GM23338 (cell line): Measurements from ENCODE around the gene TSPO2. TPM values are rescaled to one million over a fixed set of nuclear protein-coding genes. Genes with fewer than 3 reads are reported as not detected.

Experiments used
- ATAC-seq: fragments of 200-7000 bp; cut with Tn5 transposase; 3 replicates; pipeline ENCODE4 v1.9.1; 2020
- DNase-seq: peaks from one replicate; pipeline ENCODE4 v3.0.0-alpha.2; 2015; ENCODE audit warnings: low spot score
- H2AFZ ChIP-seq: fragments of 200-600 bp; sonication (generic); 2 replicates; pipeline ENCODE4 v1.8.0; 2016; ENCODE audit warnings: antibody characterized with exemption, mild to moderate bottlenecking, moderate library complexity
- H3F3A ChIP-seq: fragments of 200-600 bp; sonication (generic); replicated peaks from 2 replicates; pipeline ENCODE4 v1.8.0; 2017; ENCODE audit warnings: antibody characterized with exemption, mixed run types, low read depth
- H3K27ac ChIP-seq: fragments of 200-600 bp; sonication (generic); 2 replicates; pipeline ENCODE4 v1.6.1; 2016; ENCODE audit warnings: low read depth
- H3K27me3 ChIP-seq: fragments of 200-600 bp; sonication (generic); 2 replicates; pipeline ENCODE4 v1.8.0; 2016; ENCODE audit warnings: mild to moderate bottlenecking, mixed run types, moderate library complexity; ENCODE audit not compliant: insufficient read depth
- H3K36me3 ChIP-seq: fragments of 200-600 bp; sonication (generic); 2 replicates; pipeline ENCODE4 v1.8.0; 2016; ENCODE audit warnings: mild to moderate bottlenecking; ENCODE audit not compliant: insufficient read depth
- H3K4me1 ChIP-seq: fragments of 200-600 bp; sonication (generic); 2 replicates; pipeline ENCODE4 v1.8.0; 2016; ENCODE audit warnings: mild to moderate bottlenecking, moderate library complexity; ENCODE audit not compliant: insufficient read depth
- H3K4me2 ChIP-seq: fragments of 200-600 bp; sonication (generic); 2 replicates; pipeline ENCODE4 v1.7.1; 2017; ENCODE audit warnings: mixed run types
- H3K4me3 ChIP-seq: fragments of 200-600 bp; sonication (generic); 2 replicates; pipeline ENCODE4 v1.6.1; 2016; ENCODE audit warnings: mixed run types
- H3K79me2 ChIP-seq: fragments of 200-600 bp; sonication (generic); replicated peaks from 2 replicates; pipeline ENCODE4 v1.8.0; 2017; ENCODE audit warnings: mild to moderate bottlenecking; ENCODE audit not compliant: insufficient read depth
- H3K9me2 ChIP-seq: fragments of 200-600 bp; sonication (generic); 2 replicates; pipeline ENCODE4 v1.8.0; 2017; ENCODE audit not compliant: insufficient read depth
- H4K20me1 ChIP-seq: fragments of 200-600 bp; sonication (generic); replicated peaks from 2 replicates; pipeline ENCODE4 v1.8.0; 2017; ENCODE audit warnings: mild to moderate bottlenecking; ENCODE audit not compliant: insufficient read depth
- H3K27ac Mint-ChIP-seq: 2 replicates; pipeline ENCODE4 v1.8.0; 2020; ENCODE audit warnings: inconsistent platforms, mild to moderate bottlenecking, moderate library complexity, mixed read lengths
- H3K27me3 Mint-ChIP-seq: 3 replicates; pipeline ENCODE4 v1.8.0; 2022; ENCODE audit warnings: low read depth, mild to moderate bottlenecking, moderate library complexity, mixed read lengths, inconsistent platforms; ENCODE audit not compliant: insufficient read depth, poor library complexity
- H3K36me3 Mint-ChIP-seq: 3 replicates; pipeline ENCODE4 v1.8.0; 2021; ENCODE audit warnings: low read depth, mild to moderate bottlenecking, inconsistent platforms, moderate library complexity, mixed read lengths
- H3K4me1 Mint-ChIP-seq: 3 replicates; pipeline ENCODE4 v1.8.0; 2020; ENCODE audit warnings: mild to moderate bottlenecking, inconsistent platforms, mixed read lengths
- H3K4me3 Mint-ChIP-seq: 3 replicates; pipeline ENCODE4 v1.8.0; 2021; ENCODE audit warnings: moderate library complexity, mild to moderate bottlenecking, inconsistent platforms, mixed read lengths
- H3K9me3 Mint-ChIP-seq: 3 replicates; pipeline ENCODE4 v1.8.0; 2020; ENCODE audit warnings: moderate library complexity, mild to moderate bottlenecking, inconsistent platforms, mixed read lengths
- CREB1 ChIP-seq: fragments of 250-450 bp; sonication (Bioruptor Pico); IDR thresholded peaks from 2 replicates; pipeline ENCODE4 v1.5.0; 2020; ENCODE audit warnings: low read depth, mild to moderate bottlenecking, moderate library complexity
- EZH2 ChIP-seq: fragments of 200-600 bp; sonication (generic); IDR thresholded peaks from one replicate; pipeline ENCODE4 v1.8.0; 2017; ENCODE audit warnings: antibody characterized with exemption, mild to moderate bottlenecking, low read depth; ENCODE audit not compliant: unreplicated experiment
- JUNB ChIP-seq: IDR thresholded peaks from one replicate; pipeline ENCODE4 v1.6.1; 2016; ENCODE audit warnings: antibody characterized with exemption; ENCODE audit not compliant: unreplicated experiment
- POLR2AphosphoS5 ChIP-seq: IDR thresholded peaks from 2 replicates; pipeline ENCODE4 v1.6.1; 2016; ENCODE audit warnings: antibody characterized with exemption, low read depth
- REST ChIP-seq: IDR thresholded peaks from one replicate; pipeline ENCODE4 v1.6.1; 2018; ENCODE audit warnings: antibody characterized with exemption; ENCODE audit not compliant: unreplicated experiment
- polyA plus RNA-seq: library from polyadenylated mRNA; unstranded; fragments of >200 nt; fragmentation: Nextera tagmentation; extraction: Ambion mirVana; gene quantifications from 2 replicates; pipeline ENCODE4 v1.2.1, GENCODE V29; 2016
- total RNA-seq: library from RNA; depleted of rRNA; stranded (reverse); fragments of >200 nt; shearing (Covaris generic); gene quantifications from 2 replicates; pipeline ENCODE4 v1.2.3, GENCODE V29; 2014
- TF ChIP-seq, protein P1 (sequence below), 2 experiments: fragments of 200-600 bp in 1 of 2; sonication (generic) in 1 of 2; conservative IDR thresholded peaks; 2 replicates each; pipeline versions ENCODE4 v1.5.1 to v1.6.1; 2016 to 2017; ENCODE audit warnings: antibody characterized with exemption in 2 of 2, low read depth in 2 of 2, mild to moderate bottlenecking in 2 of 2, moderate library complexity in 1 of 2
- TF ChIP-seq, protein P2 (sequence below): fragments of 250-450 bp; sonication (Bioruptor Pico); IDR thresholded peaks from 2 replicates; pipeline ENCODE4 v1.5.0; 2020; ENCODE audit warnings: mild to moderate bottlenecking, moderate library complexity
- TF ChIP-seq, protein P3 (sequence below): IDR thresholded peaks from 2 replicates; pipeline ENCODE4 v1.6.1; 2016; ENCODE audit warnings: antibody characterized with exemption

Gene TSPO2
- total and polyA plus RNA-seq, 2 experiments from 2014 or later: 0.31 TPM; not detected in 1

- H2AFZ ChIP-seq: peak overlapping the region; percentile 88
- peak overlapping the region; percentile 52; the same call in 1 of the 2 replicates for H3K27ac Mint-ChIP-seq
- H3K27me3 Mint-ChIP-seq: peaks cover 17% of the 10 kb centered on the region
- no peaks in the 10 kb centered on the region; the same call in 2 of the 3 replicates for H3K36me3 Mint-ChIP-seq
- no peaks in the 10 kb centered on the region for H4K20me1 ChIP-seq
- peak; percentile 85 for ATAC-seq
- peak overlapping the region; percentile 58 for H3K4me3 ChIP-seq
- DNase-seq: peak; percentile 88
- no peaks in the 10 kb centered on the region for H3K9me3 Mint-ChIP-seq
- H3K4me3 Mint-ChIP-seq: peak overlapping the region; percentile 71
- TF ChIP-seq, protein P1, sequence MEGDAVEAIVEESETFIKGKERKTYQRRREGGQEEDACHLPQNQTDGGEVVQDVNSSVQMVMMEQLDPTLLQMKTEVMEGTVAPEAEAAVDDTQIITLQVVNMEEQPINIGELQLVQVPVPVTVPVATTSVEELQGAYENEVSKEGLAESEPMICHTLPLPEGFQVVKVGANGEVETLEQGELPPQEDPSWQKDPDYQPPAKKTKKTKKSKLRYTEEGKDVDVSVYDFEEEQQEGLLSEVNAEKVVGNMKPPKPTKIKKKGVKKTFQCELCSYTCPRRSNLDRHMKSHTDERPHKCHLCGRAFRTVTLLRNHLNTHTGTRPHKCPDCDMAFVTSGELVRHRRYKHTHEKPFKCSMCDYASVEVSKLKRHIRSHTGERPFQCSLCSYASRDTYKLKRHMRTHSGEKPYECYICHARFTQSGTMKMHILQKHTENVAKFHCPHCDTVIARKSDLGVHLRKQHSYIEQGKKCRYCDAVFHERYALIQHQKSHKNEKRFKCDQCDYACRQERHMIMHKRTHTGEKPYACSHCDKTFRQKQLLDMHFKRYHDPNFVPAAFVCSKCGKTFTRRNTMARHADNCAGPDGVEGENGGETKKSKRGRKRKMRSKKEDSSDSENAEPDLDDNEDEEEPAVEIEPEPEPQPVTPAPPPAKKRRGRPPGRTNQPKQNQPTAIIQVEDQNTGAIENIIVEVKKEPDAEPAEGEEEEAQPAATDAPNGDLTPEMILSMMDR (conservative IDR thresholded peaks at IDR 0.05; ENCODE audit: low read depth in 2 of 2): peak; percentile 92 to 98
- TF ChIP-seq JUNB: no peak
- no peak for TF ChIP-seq EZH2
- TF ChIP-seq REST: no peak
- TF ChIP-seq CREB1 (CRISPR knock-in tag): peak; percentile 36
- TF ChIP-seq POLR2AphosphoS5: peak; percentile 26
- TF ChIP-seq, protein P2, sequence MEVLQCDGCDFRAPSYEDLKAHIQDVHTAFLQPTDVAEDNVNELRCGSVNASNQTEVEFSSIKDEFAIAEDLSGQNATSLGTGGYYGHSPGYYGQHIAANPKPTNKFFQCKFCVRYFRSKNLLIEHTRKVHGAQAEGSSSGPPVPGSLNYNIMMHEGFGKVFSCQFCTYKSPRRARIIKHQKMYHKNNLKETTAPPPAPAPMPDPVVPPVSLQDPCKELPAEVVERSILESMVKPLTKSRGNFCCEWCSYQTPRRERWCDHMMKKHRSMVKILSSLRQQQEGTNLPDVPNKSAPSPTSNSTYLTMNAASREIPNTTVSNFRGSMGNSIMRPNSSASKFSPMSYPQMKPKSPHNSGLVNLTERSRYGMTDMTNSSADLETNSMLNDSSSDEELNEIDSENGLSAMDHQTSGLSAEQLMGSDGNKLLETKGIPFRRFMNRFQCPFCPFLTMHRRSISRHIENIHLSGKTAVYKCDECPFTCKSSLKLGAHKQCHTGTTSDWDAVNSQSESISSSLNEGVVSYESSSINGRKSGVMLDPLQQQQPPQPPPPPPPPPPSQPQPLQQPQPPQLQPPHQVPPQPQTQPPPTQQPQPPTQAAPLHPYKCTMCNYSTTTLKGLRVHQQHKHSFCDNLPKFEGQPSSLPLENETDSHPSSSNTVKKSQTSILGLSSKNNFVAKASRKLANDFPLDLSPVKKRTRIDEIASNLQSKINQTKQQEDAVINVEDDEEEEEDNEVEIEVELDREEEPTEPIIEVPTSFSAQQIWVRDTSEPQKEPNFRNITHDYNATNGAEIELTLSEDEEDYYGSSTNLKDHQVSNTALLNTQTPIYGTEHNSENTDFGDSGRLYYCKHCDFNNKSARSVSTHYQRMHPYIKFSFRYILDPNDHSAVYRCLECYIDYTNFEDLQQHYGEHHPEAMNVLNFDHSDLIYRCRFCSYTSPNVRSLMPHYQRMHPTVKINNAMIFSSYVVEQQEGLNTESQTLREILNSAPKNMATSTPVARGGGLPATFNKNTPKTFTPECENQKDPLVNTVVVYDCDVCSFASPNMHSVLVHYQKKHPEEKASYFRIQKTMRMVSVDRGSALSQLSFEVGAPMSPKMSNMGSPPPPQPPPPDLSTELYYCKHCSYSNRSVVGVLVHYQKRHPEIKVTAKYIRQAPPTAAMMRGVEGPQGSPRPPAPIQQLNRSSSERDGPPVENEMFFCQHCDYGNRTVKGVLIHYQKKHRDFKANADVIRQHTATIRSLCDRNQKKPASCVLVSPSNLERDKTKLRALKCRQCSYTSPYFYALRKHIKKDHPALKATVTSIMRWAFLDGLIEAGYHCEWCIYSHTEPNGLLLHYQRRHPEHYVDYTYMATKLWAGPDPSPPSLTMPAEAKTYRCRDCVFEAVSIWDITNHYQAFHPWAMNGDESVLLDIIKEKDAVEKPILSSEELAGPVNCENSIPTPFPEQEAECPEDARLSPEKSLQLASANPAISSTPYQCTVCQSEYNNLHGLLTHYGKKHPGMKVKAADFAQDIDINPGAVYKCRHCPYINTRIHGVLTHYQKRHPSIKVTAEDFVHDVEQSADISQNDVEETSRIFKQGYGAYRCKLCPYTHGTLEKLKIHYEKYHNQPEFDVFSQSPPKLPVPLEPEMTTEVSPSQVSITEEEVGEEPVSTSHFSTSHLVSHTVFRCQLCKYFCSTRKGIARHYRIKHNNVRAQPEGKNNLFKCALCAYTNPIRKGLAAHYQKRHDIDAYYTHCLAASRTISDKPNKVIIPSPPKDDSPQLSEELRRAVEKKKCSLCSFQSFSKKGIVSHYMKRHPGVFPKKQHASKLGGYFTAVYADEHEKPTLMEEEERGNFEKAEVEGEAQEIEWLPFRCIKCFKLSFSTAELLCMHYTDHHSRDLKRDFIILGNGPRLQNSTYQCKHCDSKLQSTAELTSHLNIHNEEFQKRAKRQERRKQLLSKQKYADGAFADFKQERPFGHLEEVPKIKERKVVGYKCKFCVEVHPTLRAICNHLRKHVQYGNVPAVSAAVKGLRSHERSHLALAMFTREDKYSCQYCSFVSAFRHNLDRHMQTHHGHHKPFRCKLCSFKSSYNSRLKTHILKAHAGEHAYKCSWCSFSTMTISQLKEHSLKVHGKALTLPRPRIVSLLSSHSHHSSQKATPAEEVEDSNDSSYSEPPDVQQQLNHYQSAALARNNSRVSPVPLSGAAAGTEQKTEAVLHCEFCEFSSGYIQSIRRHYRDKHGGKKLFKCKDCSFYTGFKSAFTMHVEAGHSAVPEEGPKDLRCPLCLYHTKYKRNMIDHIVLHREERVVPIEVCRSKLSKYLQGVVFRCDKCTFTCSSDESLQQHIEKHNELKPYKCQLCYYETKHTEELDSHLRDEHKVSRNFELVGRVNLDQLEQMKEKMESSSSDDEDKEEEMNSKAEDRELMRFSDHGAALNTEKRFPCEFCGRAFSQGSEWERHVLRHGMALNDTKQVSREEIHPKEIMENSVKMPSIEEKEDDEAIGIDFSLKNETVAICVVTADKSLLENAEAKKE: no peak
- TF ChIP-seq, protein P3, sequence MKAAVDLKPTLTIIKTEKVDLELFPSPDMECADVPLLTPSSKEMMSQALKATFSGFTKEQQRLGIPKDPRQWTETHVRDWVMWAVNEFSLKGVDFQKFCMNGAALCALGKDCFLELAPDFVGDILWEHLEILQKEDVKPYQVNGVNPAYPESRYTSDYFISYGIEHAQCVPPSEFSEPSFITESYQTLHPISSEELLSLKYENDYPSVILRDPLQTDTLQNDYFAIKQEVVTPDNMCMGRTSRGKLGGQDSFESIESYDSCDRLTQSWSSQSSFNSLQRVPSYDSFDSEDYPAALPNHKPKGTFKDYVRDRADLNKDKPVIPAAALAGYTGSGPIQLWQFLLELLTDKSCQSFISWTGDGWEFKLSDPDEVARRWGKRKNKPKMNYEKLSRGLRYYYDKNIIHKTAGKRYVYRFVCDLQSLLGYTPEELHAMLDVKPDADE: no peak
- H3F3A ChIP-seq: no peaks in the 10 kb centered on the region
- H3K79me2 ChIP-seq: no peaks in the 10 kb centered on the region
- no peaks in the 10 kb centered on the region for H3K9me2 ChIP-seq
- peaks cover 19% of the 10 kb centered on the region for H3K4me1 ChIP-seq
- peaks cover 15% of the 10 kb centered on the region for H3K4me1 Mint-ChIP-seq
- peak overlapping the region; percentile 83 for H3K4me2 ChIP-seq
- H3K27ac ChIP-seq: peak overlapping the region; percentile 47; the same call in 1 of the 2 replicates
- no peaks in the 10 kb centered on the region; the same call in 1 of the 2 replicates for H3K27me3 ChIP-seq
- no peaks in the 10 kb centered on the region for H3K36me3 ChIP-seq
Observed at GRCh38 chr6:41027799-41028560, 14.3 kb upstream of the TSPO2 start.
